B cell (primary cell): Measurements from ENCODE around the gene DHDDS. TPM values are rescaled to one million over a fixed set of nuclear protein-coding genes. Genes with fewer than 3 reads are reported as not detected.

Experiments used
- ATAC-seq: fragments of 200-7000 bp; cut with Tn5 transposase; one replicate; pipeline ENCODE4 v1.10.0; 2021; ENCODE audit warnings: low read depth, mild to moderate bottlenecking, moderate number of reproducible peaks, moderate library complexity
- CTCF ChIA-PET: fragments of 350-600 bp; sonication (Branson Sonifier 250); formaldehyde crosslinking; loops from one replicate; lab custom pipeline; 2021; ENCODE audit warnings: antibody characterized with exemption, inconsistent platforms; lab: Charles Lee
- POLR2A ChIA-PET: fragments of 350-600 bp; sonication (Branson Sonifier 250); formaldehyde crosslinking; loops from one replicate; lab custom pipeline; 2021; ENCODE audit warnings: antibody characterized with exemption; lab: Charles Lee
- DNase-seq: peaks from one replicate; pipeline ENCODE4 v3.0.0; 2013
- H2AFZ ChIP-seq: 2 replicates; pipeline ENCODE4 v1.6.1; 2012; ENCODE audit warnings: mild to moderate bottlenecking, low read depth, low read length; ENCODE audit not compliant: insufficient read depth, poor library complexity, severe bottlenecking
- H3K27ac ChIP-seq, 2 donors: 1 replicate in 1 of 2; 2 replicates in 1 of 2; pipeline ENCODE4 v1.5.1; 2012 to 2013; ENCODE audit warnings: low read length in 2 of 2, mild to moderate bottlenecking in 2 of 2, moderate library complexity in 1 of 2
- H3K27me3 ChIP-seq, 4 experiments: fragments of 200-600 bp in 1 of 4; sonication (generic) in 1 of 4; replicated peaks in 1 of 4; 1 replicate in 2 of 4; 2 replicates in 2 of 4; pipeline versions ENCODE4 v1.6.1 to v1.7.0; 2013 to 2016; ENCODE audit warnings: low read length in 3 of 4, mild to moderate bottlenecking in 2 of 4, mixed read lengths in 1 of 4, moderate library complexity in 1 of 4; ENCODE audit not compliant: insufficient read depth in 4 of 4, control insufficient read depth in 3 of 4; ENCODE audit errors: control extremely low read depth in 1 of 4
- H3K36me3 ChIP-seq, 2 experiments: replicated peaks in 1 of 2; 1 replicate in 1 of 2; 2 replicates in 1 of 2; pipeline versions ENCODE4 v1.6.1 to v1.7.1; 2013; ENCODE audit warnings: low read length in 1 of 2; ENCODE audit not compliant: insufficient read depth in 2 of 2, control insufficient read depth in 1 of 2; ENCODE audit errors: control extremely low read depth in 1 of 2, extremely low read depth in 1 of 2
- H3K4me1 ChIP-seq, 2 donors: fragments of 200-600 bp in 1 of 2; sonication (generic) in 1 of 2; 1 replicate in 1 of 2; 2 replicates in 1 of 2; pipeline versions ENCODE4 v1.5.1 to v1.6.1; 2013 to 2017; ENCODE audit warnings: low read length in 2 of 2; ENCODE audit not compliant: control insufficient read depth in 2 of 2, insufficient read depth in 2 of 2
- H3K4me2 ChIP-seq: replicated peaks from 2 replicates; pipeline ENCODE3; 2012; ENCODE audit warnings: mild to moderate bottlenecking, low read depth, low read length; ENCODE audit not compliant: poor library complexity, severe bottlenecking
- H3K4me3 ChIP-seq, 5 experiments: fragments of 200-600 bp in 1 of 5; sonication (generic) in 1 of 5; 1 replicate in 3 of 5; 2 replicates in 2 of 5; pipeline versions ENCODE4 v1.5.1 to v1.7.0; 2011 to 2016; ENCODE audit warnings: low read length in 4 of 5, mild to moderate bottlenecking in 4 of 5, low read depth in 2 of 5, control low read depth in 1 of 5, moderate library complexity in 1 of 5; ENCODE audit not compliant: insufficient read depth in 1 of 5; ENCODE audit errors: control extremely low read depth in 1 of 5, extremely low read depth in 1 of 5
- H3K79me2 ChIP-seq: fragments of 200-600 bp; sonication (generic); one replicate; pipeline ENCODE4 v1.6.0; 2016; ENCODE audit warnings: low read length; ENCODE audit not compliant: control insufficient read depth, insufficient read depth
- H3K9ac ChIP-seq: fragments of 200-600 bp; sonication (generic); 2 replicates; pipeline ENCODE4 v1.6.1; 2017; ENCODE audit warnings: mild to moderate bottlenecking, low read length, moderate library complexity
- H3K9me3 ChIP-seq, 3 donors: one replicate each; pipeline versions ENCODE4 v1.6.1 to v1.7.1; 2013; ENCODE audit warnings: low read length in 2 of 3; ENCODE audit not compliant: control insufficient read depth in 2 of 3, insufficient read depth in 1 of 3; ENCODE audit errors: control extremely low read depth in 1 of 3
- H4K20me1 ChIP-seq: 2 replicates; pipeline ENCODE4 v1.6.0; 2012; ENCODE audit warnings: mild to moderate bottlenecking, low read length; ENCODE audit not compliant: insufficient read depth, control insufficient read depth, poor library complexity, severe bottlenecking
- H3K27ac Mint-ChIP-seq: one replicate; pipeline ENCODE4 v1.8.0; 2021; ENCODE audit warnings: mixed read lengths
- H3K27me3 Mint-ChIP-seq: one replicate; pipeline ENCODE4 v1.8.0; 2021; ENCODE audit warnings: mixed read lengths
- H3K4me1 Mint-ChIP-seq: one replicate; pipeline ENCODE4 v1.8.0; 2021; ENCODE audit warnings: mixed read lengths
- H3K4me3 Mint-ChIP-seq: one replicate; pipeline ENCODE4 v1.8.0; 2021; ENCODE audit warnings: mixed read lengths
- H3K9me3 Mint-ChIP-seq: one replicate; pipeline ENCODE4 v1.8.0; 2022; ENCODE audit warnings: mixed read lengths; ENCODE audit not compliant: insufficient read depth
- CTCF ChIP-seq: fragments of 200-600 bp; IDR thresholded peaks from one replicate; pipeline ENCODE4 v1.8.0; 2022; ENCODE audit warnings: antibody characterized with exemption, mild to moderate bottlenecking
- EZH2 ChIP-seq: IDR thresholded peaks from 2 replicates; pipeline ENCODE4 v1.6.1; 2012; ENCODE audit warnings: borderline replicate concordance, low read depth, mild to moderate bottlenecking, moderate library complexity, low read length; ENCODE audit not compliant: insufficient read depth, poor library complexity, severe bottlenecking
- WGBS: methylation state at CpG from one replicate; pipeline ENCODE4 v1.1.5; 2013; ENCODE audit warnings: missing lambda C conversion rate; ENCODE audit not compliant: insufficient coverage; 5-methylcytosine and 5-hydroxymethylcytosine counted together
- intact Hi-C: fragments of 100-400 bp; cut with micrococcal nuclease; formaldehyde crosslinking; loops from one replicate; pipeline ENCODE4 v1.10.0; 2022
- polyA plus RNA-seq: library from polyadenylated mRNA; depleted of rRNA; stranded (reverse); fragments of >200 nt; gene quantifications from 2 replicates; pipeline ENCODE4 v1.2.3, GENCODE V29; 2012
- total RNA-seq, 2 donors: library from RNA; stranded (reverse); fragments of 120-200 nt in 1 of 2; gene quantifications; 1 replicate in 1 of 2; 2 replicates in 1 of 2; pipeline versions ENCODE4 v1.2.3 to v1.2.4, GENCODE V29; 2013 to 2022

Gene DHDDS
- total and polyA plus RNA-seq, 2 donors (not counting 1 experiment from before 2014, with no cell fraction given) = 20.4 to 54.2 TPM

- Mint-ChIP-seq H3K4me3 (no peak overlapping the region), H3K4me1 (peaks cover 2% of the 10 kb centered on the region), H3K27me3 (peaks cover 19% of the 10 kb centered on the region), H3K9me3 (no peaks in the 10 kb centered on the region), H3K27ac (no peak overlapping the region)
- Histone ChIP-seq H3K9ac (no peak overlapping the region), H3K27me3 (peaks cover 0 to 2% (median 0%) of the 10 kb centered on the region in 4 experiments), H3K9me3 (no peaks in the 10 kb centered on the region), H3K79me2 (no peaks in the 10 kb centered on the region), H3K4me3 (no peak overlapping the region), H3K4me1 (no peaks in the 10 kb centered on the region), H3K4me2 (no peak overlapping the region), H3K27ac (no peak overlapping the region), H2AFZ (no peak overlapping the region), H3K36me3 (no peaks in the 10 kb centered on the region), H4K20me1 (no peaks in the 10 kb centered on the region)
- 100% methylated on average over 1 of the region's 4 CpGs for WGBS
- ChIA-PET POLR2A (no interaction called here), CTCF (interaction anchor here (0.7 to 2.4 kb wide), 4 partner anchors 12 to 220 kb away, joined by 3 to 7 read pairs (median 4); partner anchors contain the start of gene ZNF593)
- no peak for ATAC-seq
- no peak for DNase-seq
- TF ChIP-seq EZH2 (no peak), CTCF (no peak)
- intact Hi-C loops = no loop called here
Measured at GRCh38 chr1:26389604-26390247, 42.4 kb upstream of the DHDDS start.

- 0% methylated on average over 3 of the region's 3 CpGs for WGBS
- H3K9me3 Mint-ChIP-seq = no peaks in the 10 kb centered on the region
- CTCF ChIA-PET = interaction anchor here (0.6 to 2.4 kb wide), 6 partner anchors 27 to 174 kb away, joined by 3 to 7 read pairs (median 3); no protein-coding TSS in a partner anchor
- no peaks in the 10 kb centered on the region for H3K36me3 ChIP-seq
- no peaks in the 10 kb centered on the region for H3K79me2 ChIP-seq
- peak; percentile 40 for DNase-seq
- no peak overlapping the region for H3K4me3 Mint-ChIP-seq
- H3K4me1 Mint-ChIP-seq = peaks cover 2% of the 10 kb centered on the region
- peaks cover 14% of the 10 kb centered on the region for H3K27me3 Mint-ChIP-seq
- intact Hi-C loops = loop anchor here (1.0 kb wide), 1 partner anchor 27 kb away; no protein-coding TSS in a partner anchor
- no peak overlapping the region for H3K27ac Mint-ChIP-seq
- no peaks in the 10 kb centered on the region for H3K9me3 ChIP-seq
- no peak overlapping the region for H2AFZ ChIP-seq
- POLR2A ChIA-PET = no interaction called here
- H3K27me3 ChIP-seq = peaks cover 0 to 2% (median 0%) of the 10 kb centered on the region in 4 experiments
- no peaks in the 10 kb centered on the region for H4K20me1 ChIP-seq
- H3K27ac ChIP-seq = no peak overlapping the region
- H3K9ac ChIP-seq = no peak overlapping the region
- no peak overlapping the region for H3K4me2 ChIP-seq
- H3K4me1 ChIP-seq = no peaks in the 10 kb centered on the region
- peak; percentile 26 for TF ChIP-seq CTCF
- TF ChIP-seq EZH2 = no peak
- no peak for ATAC-seq
- no peak overlapping the region for H3K4me3 ChIP-seq
Measured at GRCh38 chr1:26391450-26391849, 40.7 kb upstream of the DHDDS start.
